HL-60 (cell line): ENCODE measurements around the gene SMOC1.
"Not testable (repeated sequence)": the region's sequence is repeated elsewhere in the genome, so short reads cannot be mapped to it uniquely, and the experiment has no call there.

Experiments
- TF ChIP-seq, protein P1 (sequence below): IDR thresholded peaks from 2 replicates; pipeline ENCODE4 v1.6.1; 2012; ENCODE audit warnings: low read depth; ENCODE audit not compliant: insufficient replicate concordance
- TF ChIP-seq, protein P2 (sequence below): IDR thresholded peaks from one replicate; pipeline ENCODE4 v1.5.1; 2011; ENCODE audit warnings: low read length, control low read depth, inconsistent platforms; ENCODE audit not compliant: insufficient read depth

DNA sequence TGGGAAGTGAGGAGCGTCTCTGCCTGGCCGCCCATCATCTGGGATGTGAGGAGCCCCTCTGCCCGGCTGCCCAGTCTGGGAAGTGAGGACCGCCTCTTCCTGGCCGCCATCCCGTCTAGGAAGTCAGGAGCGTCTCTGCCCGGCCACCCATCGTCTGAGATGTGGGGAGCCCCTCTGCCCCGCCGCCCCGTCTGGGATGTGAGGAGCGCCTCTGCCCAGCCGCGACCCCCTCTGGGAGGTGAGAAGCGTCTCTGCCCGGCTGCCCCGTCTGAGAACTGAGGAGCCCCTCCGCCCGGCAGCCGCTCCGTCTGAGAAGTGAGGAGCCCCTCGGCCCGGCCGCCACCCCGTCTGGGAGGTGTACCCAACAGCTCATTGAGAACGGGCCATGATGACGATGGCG is 23.8 kb downstream of the SMOC1 start:
- TF ChIP-seq, protein P1, sequence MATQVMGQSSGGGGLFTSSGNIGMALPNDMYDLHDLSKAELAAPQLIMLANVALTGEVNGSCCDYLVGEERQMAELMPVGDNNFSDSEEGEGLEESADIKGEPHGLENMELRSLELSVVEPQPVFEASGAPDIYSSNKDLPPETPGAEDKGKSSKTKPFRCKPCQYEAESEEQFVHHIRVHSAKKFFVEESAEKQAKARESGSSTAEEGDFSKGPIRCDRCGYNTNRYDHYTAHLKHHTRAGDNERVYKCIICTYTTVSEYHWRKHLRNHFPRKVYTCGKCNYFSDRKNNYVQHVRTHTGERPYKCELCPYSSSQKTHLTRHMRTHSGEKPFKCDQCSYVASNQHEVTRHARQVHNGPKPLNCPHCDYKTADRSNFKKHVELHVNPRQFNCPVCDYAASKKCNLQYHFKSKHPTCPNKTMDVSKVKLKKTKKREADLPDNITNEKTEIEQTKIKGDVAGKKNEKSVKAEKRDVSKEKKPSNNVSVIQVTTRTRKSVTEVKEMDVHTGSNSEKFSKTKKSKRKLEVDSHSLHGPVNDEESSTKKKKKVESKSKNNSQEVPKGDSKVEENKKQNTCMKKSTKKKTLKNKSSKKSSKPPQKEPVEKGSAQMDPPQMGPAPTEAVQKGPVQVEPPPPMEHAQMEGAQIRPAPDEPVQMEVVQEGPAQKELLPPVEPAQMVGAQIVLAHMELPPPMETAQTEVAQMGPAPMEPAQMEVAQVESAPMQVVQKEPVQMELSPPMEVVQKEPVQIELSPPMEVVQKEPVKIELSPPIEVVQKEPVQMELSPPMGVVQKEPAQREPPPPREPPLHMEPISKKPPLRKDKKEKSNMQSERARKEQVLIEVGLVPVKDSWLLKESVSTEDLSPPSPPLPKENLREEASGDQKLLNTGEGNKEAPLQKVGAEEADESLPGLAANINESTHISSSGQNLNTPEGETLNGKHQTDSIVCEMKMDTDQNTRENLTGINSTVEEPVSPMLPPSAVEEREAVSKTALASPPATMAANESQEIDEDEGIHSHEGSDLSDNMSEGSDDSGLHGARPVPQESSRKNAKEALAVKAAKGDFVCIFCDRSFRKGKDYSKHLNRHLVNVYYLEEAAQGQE, result not testable (repeated sequence)
- TF ChIP-seq, protein P2, sequence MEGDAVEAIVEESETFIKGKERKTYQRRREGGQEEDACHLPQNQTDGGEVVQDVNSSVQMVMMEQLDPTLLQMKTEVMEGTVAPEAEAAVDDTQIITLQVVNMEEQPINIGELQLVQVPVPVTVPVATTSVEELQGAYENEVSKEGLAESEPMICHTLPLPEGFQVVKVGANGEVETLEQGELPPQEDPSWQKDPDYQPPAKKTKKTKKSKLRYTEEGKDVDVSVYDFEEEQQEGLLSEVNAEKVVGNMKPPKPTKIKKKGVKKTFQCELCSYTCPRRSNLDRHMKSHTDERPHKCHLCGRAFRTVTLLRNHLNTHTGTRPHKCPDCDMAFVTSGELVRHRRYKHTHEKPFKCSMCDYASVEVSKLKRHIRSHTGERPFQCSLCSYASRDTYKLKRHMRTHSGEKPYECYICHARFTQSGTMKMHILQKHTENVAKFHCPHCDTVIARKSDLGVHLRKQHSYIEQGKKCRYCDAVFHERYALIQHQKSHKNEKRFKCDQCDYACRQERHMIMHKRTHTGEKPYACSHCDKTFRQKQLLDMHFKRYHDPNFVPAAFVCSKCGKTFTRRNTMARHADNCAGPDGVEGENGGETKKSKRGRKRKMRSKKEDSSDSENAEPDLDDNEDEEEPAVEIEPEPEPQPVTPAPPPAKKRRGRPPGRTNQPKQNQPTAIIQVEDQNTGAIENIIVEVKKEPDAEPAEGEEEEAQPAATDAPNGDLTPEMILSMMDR, result not testable (repeated sequence)
